Measurements from ENCODE around the gene PCNP. TPM values are rescaled to one million over a fixed set of nuclear protein-coding genes. Genes with fewer than 3 reads are reported as not detected.
A peak's percentile ranks its signal among the peaks of the same experiment; 100 is the strongest.

Gene PCNP
- total and polyA plus RNA-seq, 9 of the 15 experiments (the other 6 are each of a cell fraction or from before 2014, with no cell fraction given), result 54.3 to 170 (median 150) TPM

DNA sequence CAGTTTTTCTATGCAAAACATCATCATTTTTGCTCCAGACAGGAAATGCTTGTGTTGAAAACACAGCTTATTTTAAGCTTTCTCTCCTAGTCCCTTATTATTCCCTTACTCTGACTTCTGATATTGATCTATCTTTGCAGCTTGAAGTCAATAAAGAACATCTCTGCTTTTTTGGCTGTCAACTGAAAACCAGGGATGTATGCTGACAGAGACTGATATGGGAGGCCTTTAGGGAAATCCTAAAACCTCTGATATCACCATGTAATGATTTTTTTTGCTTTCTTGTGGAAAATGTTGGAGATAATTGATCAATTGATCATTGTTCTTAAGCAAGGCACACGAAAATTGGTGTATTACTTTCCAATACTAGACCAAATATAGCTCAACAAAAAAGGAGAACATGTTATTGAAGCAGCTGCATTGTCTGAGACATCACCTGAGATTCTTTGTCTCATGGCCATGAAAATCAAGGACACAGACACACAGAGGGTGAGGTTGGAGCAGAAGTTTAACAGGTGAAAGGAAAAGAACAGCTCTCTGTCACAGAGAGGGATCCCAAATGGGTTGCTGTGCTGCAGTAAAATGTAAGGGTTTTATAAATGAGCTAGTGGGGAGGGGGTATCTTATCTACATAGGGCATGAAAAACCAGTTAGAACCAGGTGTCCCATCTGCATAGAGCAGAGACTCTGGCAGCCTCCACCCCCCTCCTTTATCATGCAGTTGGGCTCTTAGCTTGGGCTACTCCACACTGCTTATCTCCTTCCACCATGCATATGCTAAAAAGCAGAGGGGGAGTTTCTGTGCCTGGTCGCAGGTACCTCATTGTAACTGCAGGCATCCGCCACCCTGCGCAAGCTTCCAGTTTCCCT lies 43.9 kb upstream of the PCNP start (continued):
- TF ChIP-seq, protein P1, sequence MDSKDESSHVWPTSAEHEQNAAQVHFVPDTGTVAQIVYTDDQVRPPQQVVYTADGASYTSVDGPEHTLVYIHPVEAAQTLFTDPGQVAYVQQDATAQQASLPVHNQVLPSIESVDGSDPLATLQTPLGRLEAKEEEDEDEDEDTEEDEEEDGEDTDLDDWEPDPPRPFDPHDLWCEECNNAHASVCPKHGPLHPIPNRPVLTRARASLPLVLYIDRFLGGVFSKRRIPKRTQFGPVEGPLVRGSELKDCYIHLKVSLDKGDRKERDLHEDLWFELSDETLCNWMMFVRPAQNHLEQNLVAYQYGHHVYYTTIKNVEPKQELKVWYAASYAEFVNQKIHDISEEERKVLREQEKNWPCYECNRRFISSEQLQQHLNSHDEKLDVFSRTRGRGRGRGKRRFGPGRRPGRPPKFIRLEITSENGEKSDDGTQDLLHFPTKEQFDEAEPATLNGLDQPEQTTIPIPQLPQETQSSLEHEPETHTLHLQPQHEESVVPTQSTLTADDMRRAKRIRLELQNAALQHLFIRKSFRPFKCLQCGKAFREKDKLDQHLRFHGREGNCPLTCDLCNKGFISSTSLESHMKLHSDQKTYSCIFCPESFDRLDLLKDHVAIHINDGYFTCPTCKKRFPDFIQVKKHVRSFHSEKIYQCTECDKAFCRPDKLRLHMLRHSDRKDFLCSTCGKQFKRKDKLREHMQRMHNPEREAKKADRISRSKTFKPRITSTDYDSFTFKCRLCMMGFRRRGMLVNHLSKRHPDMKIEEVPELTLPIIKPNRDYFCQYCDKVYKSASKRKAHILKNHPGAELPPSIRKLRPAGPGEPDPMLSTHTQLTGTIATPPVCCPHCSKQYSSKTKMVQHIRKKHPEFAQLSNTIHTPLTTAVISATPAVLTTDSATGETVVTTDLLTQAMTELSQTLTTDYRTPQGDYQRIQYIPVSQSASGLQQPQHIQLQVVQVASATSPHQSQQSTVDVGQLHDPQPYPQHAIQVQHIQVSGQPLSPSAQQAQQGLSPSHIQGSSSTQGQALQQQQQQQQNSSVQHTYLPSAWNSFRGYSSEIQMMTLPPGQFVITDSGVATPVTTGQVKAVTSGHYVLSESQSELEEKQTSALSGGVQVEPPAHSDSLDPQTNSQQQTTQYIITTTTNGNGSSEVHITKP (IDR thresholded peaks at IDR 0.05; ENCODE audit: partially characterized antibody), result peak; percentile 89
- TF ChIP-seq ELF1 (tag; IDR thresholded peaks at IDR 0.05), result no peak
- no peak for TF ChIP-seq ZNF124 (CRISPR knock-in tag; IDR thresholded peaks at IDR 0.05)
- TF ChIP-seq ZNF644 (tag; IDR thresholded peaks at IDR 0.05; ENCODE audit: low read depth), result no peak
- TF ChIP-seq PRPF4 (IDR thresholded peaks at IDR 0.05; ENCODE audit: insufficient read depth, low read depth, low read length, poor library complexity, severe bottlenecking), result no peak
- TF ChIP-seq RBM22 (IDR thresholded peaks at IDR 0.05; ENCODE audit: low read depth, low read length, poor library complexity, severe bottlenecking), result no peak
- TF ChIP-seq, protein P2, sequence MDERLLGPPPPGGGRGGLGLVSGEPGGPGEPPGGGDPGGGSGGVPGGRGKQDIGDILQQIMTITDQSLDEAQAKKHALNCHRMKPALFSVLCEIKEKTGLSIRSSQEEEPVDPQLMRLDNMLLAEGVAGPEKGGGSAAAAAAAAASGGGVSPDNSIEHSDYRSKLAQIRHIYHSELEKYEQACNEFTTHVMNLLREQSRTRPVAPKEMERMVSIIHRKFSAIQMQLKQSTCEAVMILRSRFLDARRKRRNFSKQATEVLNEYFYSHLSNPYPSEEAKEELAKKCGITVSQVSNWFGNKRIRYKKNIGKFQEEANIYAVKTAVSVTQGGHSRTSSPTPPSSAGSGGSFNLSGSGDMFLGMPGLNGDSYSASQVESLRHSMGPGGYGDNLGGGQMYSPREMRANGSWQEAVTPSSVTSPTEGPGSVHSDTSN (CRISPR knock-in tag; IDR thresholded peaks at IDR 0.05; ENCODE audit: low read depth), result no peak
- TF ChIP-seq, protein P2 (tag; conservative IDR thresholded peaks at IDR 0.05; ENCODE audit: low read depth), result peak; percentile 10; the same call in 1 of the 2 replicates
- TF ChIP-seq FIP1L1 (IDR thresholded peaks at IDR 0.05; ENCODE audit: low read depth, low read length, poor library complexity, severe bottlenecking), result no peak
- TF ChIP-seq HNRNPLL (IDR thresholded peaks at IDR 0.05; ENCODE audit: low read depth, low read length, poor library complexity, severe bottlenecking), result no peak
- no peak for TF ChIP-seq TBP (optimal IDR thresholded peaks at IDR 0.05; ENCODE audit: low read depth, low read length)
- peak; percentile 62; the same call in 1 of the 2 replicates for TF ChIP-seq ADNP (tag; IDR thresholded peaks at IDR 0.05)
- TF ChIP-seq ERF (CRISPR knock-in tag; IDR thresholded peaks at IDR 0.05), result peak; percentile 30; the same call in 1 of the 2 replicates
- TF ChIP-seq, protein P3, sequence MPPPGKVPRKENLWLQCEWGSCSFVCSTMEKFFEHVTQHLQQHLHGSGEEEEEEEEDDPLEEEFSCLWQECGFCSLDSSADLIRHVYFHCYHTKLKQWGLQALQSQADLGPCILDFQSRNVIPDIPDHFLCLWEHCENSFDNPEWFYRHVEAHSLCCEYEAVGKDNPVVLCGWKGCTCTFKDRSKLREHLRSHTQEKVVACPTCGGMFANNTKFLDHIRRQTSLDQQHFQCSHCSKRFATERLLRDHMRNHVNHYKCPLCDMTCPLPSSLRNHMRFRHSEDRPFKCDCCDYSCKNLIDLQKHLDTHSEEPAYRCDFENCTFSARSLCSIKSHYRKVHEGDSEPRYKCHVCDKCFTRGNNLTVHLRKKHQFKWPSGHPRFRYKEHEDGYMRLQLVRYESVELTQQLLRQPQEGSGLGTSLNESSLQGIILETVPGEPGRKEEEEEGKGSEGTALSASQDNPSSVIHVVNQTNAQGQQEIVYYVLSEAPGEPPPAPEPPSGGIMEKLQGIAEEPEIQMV (tag; conservative IDR thresholded peaks at IDR 0.05; ENCODE audit: low read depth), result no peak
- peak; percentile 89 for TF ChIP-seq CCNT2 (IDR thresholded peaks at IDR 0.05; ENCODE audit: borderline replicate concordance, extremely low read depth, insufficient read length, low read depth, low read length)
- peak; percentile 81; the same call in 1 of the 2 replicates for TF ChIP-seq ZEB2 (IDR thresholded peaks at IDR 0.05)
- no peak for TF ChIP-seq ZC3H11A (IDR thresholded peaks at IDR 0.05; ENCODE audit: low read depth, low read length)
- peak; percentile 93 for TF ChIP-seq TBL1XR1 (IDR thresholded peaks at IDR 0.05; ENCODE audit: low read length in 2 of 2)
- no peak; the same call in 1 of the 2 replicates for TF ChIP-seq BCL6 (CRISPR knock-in tag; IDR thresholded peaks at IDR 0.05)
- no peak for TF ChIP-seq CBFB (CRISPR knock-in tag; IDR thresholded peaks at IDR 0.05)

Data from K562 (cell line).